IPS-20b (cell line): Measurements from ENCODE around the gene HID1.

Experiments used
- H3K27ac ChIP-seq: one replicate; pipeline ENCODE4 v1.5.1; 2013; ENCODE audit warnings: low read length
- H3K27me3 ChIP-seq: 2 replicates; pipeline ENCODE4 v1.6.1; 2013; ENCODE audit warnings: mild to moderate bottlenecking, low read length, inconsistent platforms; ENCODE audit not compliant: insufficient read depth
- H3K36me3 ChIP-seq: 2 replicates; pipeline ENCODE4 v1.6.1; 2013; ENCODE audit warnings: low read depth, mild to moderate bottlenecking, inconsistent platforms, low read length, moderate library complexity; ENCODE audit not compliant: insufficient read depth
- H3K4me1 ChIP-seq: 2 replicates; pipeline ENCODE4 v1.6.1; 2013; ENCODE audit warnings: mild to moderate bottlenecking, control low read depth, inconsistent platforms, low read length, moderate library complexity; ENCODE audit not compliant: insufficient read depth
- H3K4me3 ChIP-seq: 2 replicates; pipeline ENCODE4 v1.5.1; 2013; ENCODE audit warnings: mild to moderate bottlenecking, low read length, inconsistent platforms
- H3K9ac ChIP-seq: 2 replicates; pipeline ENCODE4 v1.6.1; 2013; ENCODE audit warnings: low read depth, mild to moderate bottlenecking, inconsistent platforms, low read length, moderate library complexity
- H3K9me3 ChIP-seq: 2 replicates; pipeline ENCODE4 v1.6.1; 2013; ENCODE audit warnings: mild to moderate bottlenecking, low read depth, low read length, inconsistent platforms; ENCODE audit not compliant: insufficient read depth

The HID1 gene

GRCh38 chr17:74938194-74938950, 34.2 kb downstream of the HID1 start:
- Histone ChIP-seq H3K4me1 (no peaks in the 10 kb centered on the region), H3K27ac (no peak overlapping the region), H3K27me3 (peaks cover 82% of the 10 kb centered on the region)

GRCh38 chr17:74937064-74938051, 35.2 kb downstream of the HID1 start:
- Histone ChIP-seq H3K9ac (no peak overlapping the region), H3K9me3 (no peaks in the 10 kb centered on the region), H3K27me3 (peaks cover 92% of the 10 kb centered on the region), H3K36me3 (no peaks in the 10 kb centered on the region), H3K27ac (no peak overlapping the region), H3K4me1 (no peaks in the 10 kb centered on the region), H3K4me3 (no peak overlapping the region)

More at GRCh38 chr17:74938194-74938950, 34.2 kb downstream of the HID1 start:
- no peaks in the 10 kb centered on the region for H3K36me3 ChIP-seq
- H3K4me3 ChIP-seq, result no peak overlapping the region
- no peaks in the 10 kb centered on the region for H3K9me3 ChIP-seq
- H3K9ac ChIP-seq, result no peak overlapping the region

GRCh38 chr17:74936470-74936799, 36.1 kb downstream of the HID1 start:
- Histone ChIP-seq H3K36me3 (no peaks in the 10 kb centered on the region), H3K27me3 (peaks cover 96% of the 10 kb centered on the region), H3K9me3 (no peaks in the 10 kb centered on the region), H3K9ac (no peak overlapping the region), H3K4me3 (no peak overlapping the region), H3K4me1 (no peaks in the 10 kb centered on the region), H3K27ac (no peak overlapping the region)

- H3K9ac ChIP-seq, result no peak within 1 kb of the TSS
- no peak within 1 kb of the TSS for H3K27ac ChIP-seq
- H3K27me3 ChIP-seq, result peaks cover 96% of the 10 kb centered on the region
- no peaks in the 10 kb centered on the region for H3K36me3 ChIP-seq
- peak within 1 kb of the TSS; percentile 55; the same call in 1 of the 2 replicates for H3K4me3 ChIP-seq
- H3K9me3 ChIP-seq, result no peaks in the 10 kb centered on the region
- H3K4me1 ChIP-seq, result no peaks in the 10 kb centered on the region
Measured at GRCh38 chr17:74935585-74936469, 36.7 kb downstream of the HID1 start, which contains the start of gene OTOP3. TSS of gene OTOP3 (plus strand) at chr17:74935898. CDS start at chr17:74935922, 24 bp downstream.

- peak overlapping the region; percentile 55; the same call in 1 of the 2 replicates for H3K4me3 ChIP-seq
- no peaks in the 10 kb centered on the region for H3K9me3 ChIP-seq
- H3K36me3 ChIP-seq, result no peaks in the 10 kb centered on the region
- H3K27ac ChIP-seq, result no peak overlapping the region
- no peaks in the 10 kb centered on the region for H3K4me1 ChIP-seq
- peaks cover 95% of the 10 kb centered on the region for H3K27me3 ChIP-seq
- H3K9ac ChIP-seq, result no peak overlapping the region
Measured at GRCh38 chr17:74935048-74935447, 37.5 kb downstream of the HID1 start.

GRCh38 chr17:74930535-74931036, 42.0 kb downstream of the HID1 start:
- peaks cover 92% of the 10 kb centered on the region for H3K27me3 ChIP-seq
- H3K9me3 ChIP-seq, result no peaks in the 10 kb centered on the region
- H3K36me3 ChIP-seq, result no peaks in the 10 kb centered on the region
- no peak overlapping the region for H3K4me3 ChIP-seq
- no peak overlapping the region for H3K9ac ChIP-seq
- no peak overlapping the region for H3K27ac ChIP-seq
- H3K4me1 ChIP-seq, result no peaks in the 10 kb centered on the region

GRCh38 chr17:74928786-74929185, 43.8 kb downstream of the HID1 start:
- H3K9me3 ChIP-seq, result no peaks in the 10 kb centered on the region; the same call in 1 of the 2 replicates
- H3K27ac ChIP-seq, result no peak overlapping the region
- H3K9ac ChIP-seq, result no peak overlapping the region
- H3K27me3 ChIP-seq, result peaks cover 92% of the 10 kb centered on the region
- no peaks in the 10 kb centered on the region for H3K4me1 ChIP-seq
- no peak overlapping the region for H3K4me3 ChIP-seq
- no peaks in the 10 kb centered on the region for H3K36me3 ChIP-seq

GRCh38 chr17:74925242-74925641, 47.3 kb downstream of the HID1 start:
- Histone ChIP-seq H3K9me3 (no peaks in the 10 kb centered on the region; the same call in 1 of the 2 replicates), H3K9ac (no peak overlapping the region), H3K36me3 (no peaks in the 10 kb centered on the region), H3K27ac (no peak overlapping the region), H3K27me3 (peaks cover 92% of the 10 kb centered on the region), H3K4me1 (peaks cover 3% of the 10 kb centered on the region; the same call in 1 of the 2 replicates), H3K4me3 (no peak overlapping the region)

- Histone ChIP-seq H3K4me3 (peak within 1 kb of the TSS; percentile 55; the same call in 1 of the 2 replicates), H3K36me3 (no peaks in the 10 kb centered on the region), H3K9ac (no peak within 1 kb of the TSS), H3K27me3 (peaks cover 94% of the 10 kb centered on the region), H3K9me3 (no peaks in the 10 kb centered on the region; the same call in 1 of the 2 replicates), H3K4me1 (peaks cover 3% of the 10 kb centered on the region; the same call in 1 of the 2 replicates), H3K27ac (no peak within 1 kb of the TSS)
Measured at GRCh38 chr17:74924250-74924948, 48.2 kb downstream of the HID1 start, which contains the start of gene OTOP2. TSS of gene OTOP2 (plus strand) at chr17:74924273. CDS start at chr17:74924633, 360 bp downstream.

- no peaks in the 10 kb centered on the region for H3K36me3 ChIP-seq
- no peak overlapping the region for H3K27ac ChIP-seq
- peaks cover 3% of the 10 kb centered on the region; the same call in 1 of the 2 replicates for H3K4me1 ChIP-seq
- peak overlapping the region; percentile 55; the same call in 1 of the 2 replicates for H3K4me3 ChIP-seq
- H3K27me3 ChIP-seq, result peaks cover 88% of the 10 kb centered on the region
- H3K9me3 ChIP-seq, result no peaks in the 10 kb centered on the region; the same call in 1 of the 2 replicates
- no peak overlapping the region for H3K9ac ChIP-seq
Measured at GRCh38 chr17:74923538-74924249, 48.9 kb downstream of the HID1 start.
